HG02884 (cell line): ENCODE measurements around the gene CD22.
"Not testable (repeated sequence)": the region's sequence is repeated elsewhere in the genome, so short reads cannot be mapped to it uniquely, and the experiment has no call there.

Experiments
- ATAC-seq: cut with Tn5 transposase; IDR thresholded peaks from one replicate; pipeline ENCODE4 v1.9.1; 2021; ENCODE audit warnings: mild to moderate bottlenecking, moderate library complexity; ENCODE audit not compliant: unreplicated experiment

CD22 gene

GRCh38 chr19:35357867-35358573, 29.0 kb downstream of the CD22 start, which contains the start of gene FFAR3:
TSS of gene FFAR3 (plus strand) at chr19:35358460. CDS start at chr19:35358891, 431 bp downstream.
- no peak for ATAC-seq

GRCh38 chr19:35358834-35359233, 29.8 kb downstream of the CD22 start:
- not testable (repeated sequence) for ATAC-seq

- ATAC-seq = not testable (repeated sequence)
Measured at GRCh38 chr19:35359395-35359794, 30.4 kb downstream of the CD22 start.

GRCh38 chr19:35360081-35360480, 31.1 kb downstream of the CD22 start:
- ATAC-seq = not testable (repeated sequence)

GRCh38 chr19:35360880-35361420, 32.0 kb downstream of the CD22 start:
- no peak for ATAC-seq

GRCh38 chr19:35362261-35363000, 33.4 kb downstream of the CD22 start:
- ATAC-seq = no peak

- no peak for ATAC-seq
Measured at GRCh38 chr19:35363001-35363590, 34.1 kb downstream of the CD22 start.

GRCh38 chr19:35363711-35364425, 34.9 kb downstream of the CD22 start:
- no peak for ATAC-seq

- ATAC-seq = no peak
Measured at GRCh38 chr19:35365303-35365702, 36.3 kb downstream of the CD22 start.

GRCh38 chr19:35368378-35368777, 39.4 kb downstream of the CD22 start:
- ATAC-seq = no peak

- no peak for ATAC-seq
Measured at GRCh38 chr19:35369522-35369921, 40.5 kb downstream of the CD22 start.

GRCh38 chr19:35370722-35371121, 41.7 kb downstream of the CD22 start, which contains the start of gene GPR42:
TSS of gene GPR42 (plus strand) at chr19:35371068. CDS start at chr19:35371360, 292 bp downstream.
- no peak for ATAC-seq

- ATAC-seq = no peak
Measured at GRCh38 chr19:35373492-35373891, 44.5 kb downstream of the CD22 start.

- ATAC-seq = not testable (repeated sequence)
Measured at GRCh38 chr19:35374031-35374430, 45.0 kb downstream of the CD22 start.

GRCh38 chr19:35375505-35376307, 46.7 kb downstream of the CD22 start:
- no peak for ATAC-seq

- ATAC-seq = no peak
Measured at GRCh38 chr19:35377656-35378055, 48.7 kb downstream of the CD22 start.

- no peak for ATAC-seq
Measured at GRCh38 chr19:35378356-35378755, 49.4 kb downstream of the CD22 start.

GRCh38 chr19:35379545-35379944, 50.6 kb downstream of the CD22 start:
- ATAC-seq = not testable (repeated sequence)

GRCh38 chr19:35379992-35380391, 51.0 kb downstream of the CD22 start:
- ATAC-seq = no peak
